ENCODE measurements around the gene RABGEF1.
"Not testable (repeated sequence)": the region's sequence is repeated elsewhere in the genome, so short reads cannot be mapped to it uniquely, and the experiment has no call there.

DNA sequence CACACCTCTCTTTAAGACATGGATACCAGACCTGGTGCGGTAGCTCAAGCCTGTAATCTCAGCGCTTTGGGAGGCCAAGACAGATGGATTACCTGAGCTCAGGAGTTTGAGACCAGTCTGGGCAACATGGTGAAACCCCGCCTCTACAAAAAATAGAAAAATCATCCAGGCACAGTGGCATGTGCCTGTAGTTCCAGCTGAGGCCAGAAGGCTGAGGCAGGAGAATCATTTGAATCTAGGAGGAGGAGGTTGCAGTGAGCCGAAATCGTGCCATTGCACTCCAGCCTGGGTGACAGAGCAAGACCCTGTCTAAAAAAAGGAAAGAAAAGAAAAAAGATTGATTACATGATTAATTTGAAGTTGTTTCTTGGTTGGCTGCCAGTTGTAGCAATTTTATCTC, 35.9 kb downstream of the RABGEF1 start:
- TF ChIP-seq, protein P1, sequence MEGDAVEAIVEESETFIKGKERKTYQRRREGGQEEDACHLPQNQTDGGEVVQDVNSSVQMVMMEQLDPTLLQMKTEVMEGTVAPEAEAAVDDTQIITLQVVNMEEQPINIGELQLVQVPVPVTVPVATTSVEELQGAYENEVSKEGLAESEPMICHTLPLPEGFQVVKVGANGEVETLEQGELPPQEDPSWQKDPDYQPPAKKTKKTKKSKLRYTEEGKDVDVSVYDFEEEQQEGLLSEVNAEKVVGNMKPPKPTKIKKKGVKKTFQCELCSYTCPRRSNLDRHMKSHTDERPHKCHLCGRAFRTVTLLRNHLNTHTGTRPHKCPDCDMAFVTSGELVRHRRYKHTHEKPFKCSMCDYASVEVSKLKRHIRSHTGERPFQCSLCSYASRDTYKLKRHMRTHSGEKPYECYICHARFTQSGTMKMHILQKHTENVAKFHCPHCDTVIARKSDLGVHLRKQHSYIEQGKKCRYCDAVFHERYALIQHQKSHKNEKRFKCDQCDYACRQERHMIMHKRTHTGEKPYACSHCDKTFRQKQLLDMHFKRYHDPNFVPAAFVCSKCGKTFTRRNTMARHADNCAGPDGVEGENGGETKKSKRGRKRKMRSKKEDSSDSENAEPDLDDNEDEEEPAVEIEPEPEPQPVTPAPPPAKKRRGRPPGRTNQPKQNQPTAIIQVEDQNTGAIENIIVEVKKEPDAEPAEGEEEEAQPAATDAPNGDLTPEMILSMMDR (conservative IDR thresholded peaks at IDR 0.05; ENCODE audit: low read length), result not testable (repeated sequence)
- TF ChIP-seq EZH2phosphoT487 (IDR thresholded peaks at IDR 0.05; ENCODE audit: borderline replicate concordance, low read depth, low read length), result not testable (repeated sequence)

All from OCI-LY7 (cell line).